Measurements from ENCODE around the gene SATL1. TPM values are rescaled to one million over a fixed set of nuclear protein-coding genes. Genes with fewer than 3 reads are reported as not detected.
"Not testable (repeated sequence)": the region's sequence is repeated elsewhere in the genome, so short reads cannot be mapped to it uniquely, and the experiment has no call there.

The SATL1 gene
- total RNA-seq, 1 donor from 2014 or later = 0.36 TPM

DNA sequence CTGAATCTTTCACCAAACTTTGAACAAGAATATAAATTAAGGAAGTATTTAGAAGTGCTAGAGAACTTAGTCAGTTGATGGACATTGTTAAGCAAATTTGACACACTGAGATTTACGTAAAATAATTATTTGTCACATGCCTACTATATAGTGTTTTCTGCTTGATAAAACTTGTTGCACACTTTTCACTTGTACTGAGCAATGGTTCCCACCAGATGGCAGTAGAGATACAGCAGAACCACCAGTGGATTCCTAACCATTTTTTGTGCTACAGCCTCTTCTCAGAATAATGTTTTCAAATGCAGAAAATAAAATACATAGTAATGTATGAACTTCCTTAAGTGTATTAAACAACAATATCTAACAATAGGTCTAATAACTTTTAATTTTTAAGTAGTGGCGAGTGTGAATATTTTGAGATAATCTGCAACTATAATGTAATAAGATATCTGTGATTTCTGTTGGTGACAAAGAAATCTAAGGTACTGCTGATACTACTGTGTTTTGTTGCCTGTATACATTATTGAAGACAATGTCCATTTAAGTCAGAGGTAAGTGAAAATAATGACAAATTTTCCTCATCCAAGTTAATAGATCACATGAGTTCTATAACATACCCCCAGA is 158.7 kb downstream of the SATL1 start:
- Mint-ChIP-seq H3K27me3 (no peaks in the 10 kb centered on the region), H3K4me3 (ENCODE audit: low read depth) (no peak overlapping the region), H3K27ac (no peak overlapping the region), H3K9me3 (ENCODE audit: low read depth) (peaks cover 33% of the 10 kb centered on the region), H3K4me1 (ENCODE audit: low read depth) (no peaks in the 10 kb centered on the region), H3K36me3 (ENCODE audit: insufficient read depth) (peaks cover 24% of the 10 kb centered on the region)
- DNase-seq (ENCODE audit: low spot score, unreplicated experiment) = no peak
- TF ChIP-seq, protein P1, sequence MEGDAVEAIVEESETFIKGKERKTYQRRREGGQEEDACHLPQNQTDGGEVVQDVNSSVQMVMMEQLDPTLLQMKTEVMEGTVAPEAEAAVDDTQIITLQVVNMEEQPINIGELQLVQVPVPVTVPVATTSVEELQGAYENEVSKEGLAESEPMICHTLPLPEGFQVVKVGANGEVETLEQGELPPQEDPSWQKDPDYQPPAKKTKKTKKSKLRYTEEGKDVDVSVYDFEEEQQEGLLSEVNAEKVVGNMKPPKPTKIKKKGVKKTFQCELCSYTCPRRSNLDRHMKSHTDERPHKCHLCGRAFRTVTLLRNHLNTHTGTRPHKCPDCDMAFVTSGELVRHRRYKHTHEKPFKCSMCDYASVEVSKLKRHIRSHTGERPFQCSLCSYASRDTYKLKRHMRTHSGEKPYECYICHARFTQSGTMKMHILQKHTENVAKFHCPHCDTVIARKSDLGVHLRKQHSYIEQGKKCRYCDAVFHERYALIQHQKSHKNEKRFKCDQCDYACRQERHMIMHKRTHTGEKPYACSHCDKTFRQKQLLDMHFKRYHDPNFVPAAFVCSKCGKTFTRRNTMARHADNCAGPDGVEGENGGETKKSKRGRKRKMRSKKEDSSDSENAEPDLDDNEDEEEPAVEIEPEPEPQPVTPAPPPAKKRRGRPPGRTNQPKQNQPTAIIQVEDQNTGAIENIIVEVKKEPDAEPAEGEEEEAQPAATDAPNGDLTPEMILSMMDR (IDR thresholded peaks at IDR 0.05; ENCODE audit: unreplicated experiment) = peak; percentile 82

GRCh38 chrX:85077247-85077646 is 166.3 kb downstream of the SATL1 start:
- H3K4me1 Mint-ChIP-seq (ENCODE audit: low read depth); H3K27me3 Mint-ChIP-seq; H3K27ac Mint-ChIP-seq; DNase-seq (ENCODE audit: low spot score, unreplicated experiment); H3K4me3 Mint-ChIP-seq (ENCODE audit: low read depth): not testable (repeated sequence)
- H3K36me3 Mint-ChIP-seq (ENCODE audit: insufficient read depth) = peaks cover 20% of the 10 kb centered on the region
- peaks cover 28% of the 10 kb centered on the region for H3K9me3 Mint-ChIP-seq (ENCODE audit: low read depth)

DNA sequence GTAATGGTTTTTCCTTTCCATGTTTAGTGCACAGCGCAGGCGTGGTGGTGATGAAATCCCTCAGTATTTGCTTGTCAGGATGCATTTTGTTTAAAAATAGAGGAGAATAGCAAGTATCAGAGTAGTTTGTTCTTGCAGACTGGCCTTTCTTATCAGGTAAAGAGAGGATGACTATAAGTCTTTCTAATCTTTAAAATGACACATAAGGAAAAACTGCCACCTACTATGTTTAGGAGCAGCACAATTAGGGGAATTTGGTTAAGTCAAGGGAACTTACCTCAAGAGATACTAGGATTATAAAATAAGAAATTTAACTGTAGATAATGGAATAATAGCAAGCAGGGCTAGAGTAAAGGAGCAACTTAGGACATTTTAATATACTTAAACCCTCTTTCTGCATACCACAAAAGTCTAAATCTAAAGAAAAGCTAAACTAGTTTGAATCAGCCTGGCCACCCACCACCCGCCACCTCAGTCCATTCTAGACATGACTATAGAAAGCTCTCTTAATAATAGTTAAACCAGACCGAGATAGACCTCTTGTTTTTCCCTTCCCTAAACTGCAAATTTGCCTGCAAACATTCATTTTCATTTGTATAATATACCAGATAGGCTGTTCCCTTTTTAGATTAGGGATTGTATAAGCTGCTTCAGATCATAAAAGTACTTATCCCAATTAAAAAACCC is 177.9 kb downstream of the SATL1 start:
- no peak for DNase-seq (ENCODE audit: low spot score, unreplicated experiment)
- H3K9me3 Mint-ChIP-seq (ENCODE audit: low read depth) = peaks cover 37% of the 10 kb centered on the region

GRCh38 chrX:85052636-85053343 is 190.8 kb downstream of the SATL1 start:
- H3K27me3 Mint-ChIP-seq = no peaks in the 10 kb centered on the region
- H3K9me3 Mint-ChIP-seq (ENCODE audit: low read depth) = peaks cover 10% of the 10 kb centered on the region
- TF ChIP-seq, protein P1 (IDR thresholded peaks at IDR 0.05; ENCODE audit: unreplicated experiment) = peak; percentile 13
- no peak overlapping the region for H3K27ac Mint-ChIP-seq
- H3K4me3 Mint-ChIP-seq (ENCODE audit: low read depth) = no peak overlapping the region
- H3K4me1 Mint-ChIP-seq (ENCODE audit: low read depth) = no peaks in the 10 kb centered on the region
- peaks cover 4% of the 10 kb centered on the region for H3K36me3 Mint-ChIP-seq (ENCODE audit: insufficient read depth)
- DNase-seq (ENCODE audit: low spot score, unreplicated experiment) = no peak

More for the DNA sequence above, 177.9 kb downstream of the SATL1 start:
- TF ChIP-seq, protein P1 (IDR thresholded peaks at IDR 0.05; ENCODE audit: unreplicated experiment) = no peak
- no peaks in the 10 kb centered on the region for H3K27me3 Mint-ChIP-seq
- H3K27ac Mint-ChIP-seq = no peak overlapping the region
- no peak overlapping the region for H3K4me3 Mint-ChIP-seq (ENCODE audit: low read depth)
- no peaks in the 10 kb centered on the region for H3K4me1 Mint-ChIP-seq (ENCODE audit: low read depth)
- peaks cover 26% of the 10 kb centered on the region for H3K36me3 Mint-ChIP-seq (ENCODE audit: insufficient read depth)

DNA sequence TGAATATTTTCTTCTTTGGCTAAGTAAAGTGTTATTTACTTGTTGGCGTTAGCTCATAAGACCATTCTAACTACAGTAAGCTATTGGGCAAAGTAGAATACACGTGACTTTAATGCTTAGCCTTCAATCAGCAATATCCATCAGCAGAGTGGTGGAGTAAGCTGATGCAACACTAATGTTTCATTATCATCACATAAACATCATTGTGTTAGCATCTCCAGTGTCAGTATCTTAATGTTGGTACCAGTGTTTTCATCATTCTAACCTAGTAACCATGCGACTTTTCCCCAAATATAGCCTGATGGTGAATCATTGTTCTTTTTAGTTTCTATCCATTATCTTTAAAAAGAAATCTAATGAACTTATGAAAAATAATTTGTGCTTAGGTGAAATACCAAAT is 191.4 kb downstream of the SATL1 start:
- H3K27me3 Mint-ChIP-seq = no peaks in the 10 kb centered on the region
- no peak for DNase-seq (ENCODE audit: low spot score, unreplicated experiment)
- H3K36me3 Mint-ChIP-seq (ENCODE audit: insufficient read depth) = peaks cover 4% of the 10 kb centered on the region
- peaks cover 2% of the 10 kb centered on the region for H3K4me1 Mint-ChIP-seq (ENCODE audit: low read depth)
- TF ChIP-seq, protein P1 (IDR thresholded peaks at IDR 0.05; ENCODE audit: unreplicated experiment) = no peak
- no peak overlapping the region for H3K4me3 Mint-ChIP-seq (ENCODE audit: low read depth)
- peaks cover 10% of the 10 kb centered on the region for H3K9me3 Mint-ChIP-seq (ENCODE audit: low read depth)
- no peak overlapping the region for H3K27ac Mint-ChIP-seq
